Ovary (tissue), 9 donors: ENCODE results near the gene NOL11. TPM values are rescaled to one million over a fixed set of nuclear protein-coding genes. Genes with fewer than 3 reads are reported as not detected.

Experiments
- DNase-seq, 5 donors: peaks; one replicate each; pipeline ENCODE4 v3.0.0-alpha.2; 2019 to 2020
- H3K27ac ChIP-seq, 2 donors: fragments of 200-600 bp; one replicate each; pipeline versions ENCODE4 v1.5.1 to v1.8.0; 2019 to 2022
- H3K27me3 ChIP-seq: fragments of 200-600 bp; one replicate; pipeline ENCODE4 v1.8.0; 2022
- H3K36me3 ChIP-seq: fragments of 200-600 bp; sonication (generic); one replicate; pipeline ENCODE4 v1.5.1; 2019
- H3K4me1 ChIP-seq: one replicate; pipeline ENCODE4 v1.8.1; 2013; ENCODE audit warnings: mild to moderate bottlenecking, moderate library complexity; ENCODE audit not compliant: insufficient read depth
- H3K4me3 ChIP-seq: fragments of 200-600 bp; sonication (generic); one replicate; pipeline ENCODE4 v1.5.1; 2017
- H3K9me3 ChIP-seq, 2 donors: fragments of 200-600 bp in 1 of 2; sonication (generic) in 1 of 2; one replicate each; pipeline versions ENCODE4 v1.5.1 to v1.8.1; 2013 to 2019; ENCODE audit warnings: mild to moderate bottlenecking in 1 of 2, moderate library complexity in 1 of 2
- CTCF ChIP-seq, 3 donors: fragments of 450-650 bp in 2 of 3; fragments of 200-600 bp in 1 of 3; IDR thresholded peaks; one replicate each; pipeline versions ENCODE4 v1.5.1 to v1.8.0; 2016 to 2022; ENCODE audit warnings: antibody characterized with exemption in 3 of 3, mild to moderate bottlenecking in 1 of 3
- EP300 ChIP-seq: sonication (generic); formaldehyde crosslinking; IDR thresholded peaks from one replicate; pipeline ENCODE4 v1.6.1; 2017; ENCODE audit warnings: antibody characterized with exemption
- POLR2A ChIP-seq: fragments of 450-650 bp; IDR thresholded peaks from one replicate; pipeline ENCODE4 v1.6.1; 2017; ENCODE audit warnings: antibody characterized with exemption, mild to moderate bottlenecking, moderate library complexity
- WGBS, 3 donors: extraction: QIAGEN DNeasy Blood & Tissue Kit in 1 of 3; methylation state at CpG; one replicate each; pipeline versions ENCODE4 v1.1.5 to v1.1.7; 2013 to 2017; 5-methylcytosine and 5-hydroxymethylcytosine counted together
- intact Hi-C, 4 donors: fragments of 100-400 bp; cut with DNase I; formaldehyde crosslinking; loops; one replicate each; pipeline versions ENCODE4 v1.11.0 to v1.15.1; 2022 to 2023
- polyA plus RNA-seq, 2 donors: library from polyadenylated mRNA; stranded (reverse); fragments of 200-250 nt in 1 of 2; fragments of 350-450 nt in 1 of 2; fragmentation: Illumina TruSeq in 1 of 2; extraction: RNeasy Lipid Tissue Mini Kit (QIAGEN cat#74804) in 1 of 2; gene quantifications; one replicate each; pipeline ENCODE4 v1.2.3, GENCODE V29; 2013 to 2014
- total RNA-seq, 7 donors: library from RNA; depleted of rRNA in 2 of 7; stranded (reverse); fragments of >200 nt in 2 of 7; fragmentation: NEBNext Ultra II Directional in 3 of 7; extraction: Animal tissue kit (Norgen Biotek cat#: 25700) in 3 of 7; gene quantifications; one replicate each; pipeline versions ENCODE4 v1.1.0 to v1.2.4, GENCODE V29; 2016 to 2023
- donor health status: DM: no; HTN: no; CAD: no; lungs with moderate emphysema.
- donor health status: DM: no; HTN: no; CAD: no.
- donor health status: Bipolar disorder and iron deficiency.
- donor health status: DM: yes; HTN: yes; CAD: no.
- donor health status: DM: no; HTN: no; CAD: no.
- donor health status: DM: yes; HTN: yes; CAD: no.

NOL11 gene
- total and polyA plus RNA-seq, 9 donors = 21.0 to 56.3 (median 32.2) TPM

DNA sequence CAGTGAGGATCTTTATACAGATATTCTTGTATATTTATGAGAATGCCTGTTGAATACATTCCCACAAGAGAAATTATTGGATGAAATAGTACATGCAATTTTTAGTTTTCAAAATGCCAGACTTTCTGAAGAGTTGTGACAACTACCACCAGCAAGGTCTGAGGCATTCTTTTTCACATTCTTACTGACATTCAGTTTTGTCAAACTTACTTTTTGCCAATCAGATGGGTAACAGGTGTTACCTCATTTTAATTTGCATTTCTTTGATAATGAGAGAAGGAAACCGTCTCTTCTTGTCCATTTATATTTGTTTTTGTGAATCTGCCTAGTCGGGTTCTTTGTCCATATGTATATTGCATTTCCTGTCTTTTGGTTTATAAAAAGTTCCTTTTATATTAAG is 24.3 kb downstream of the NOL11 start:
- Histone ChIP-seq H3K36me3 (no peaks in the 10 kb centered on the region), H3K4me1 (no peaks in the 10 kb centered on the region), H3K4me3 (no peak overlapping the region), H3K9me3 (no peaks in the 10 kb centered on the region), H3K27me3 (no peaks in the 10 kb centered on the region), H3K27ac (no peak overlapping the region)
- 78 to 86% (median 81%) methylated on average over 2 of the region's 2 CpGs for WGBS, 3 donors
- intact Hi-C loops = no loop called here
- DNase-seq = no peak
- TF ChIP-seq POLR2A (no peak), EP300 (no peak), CTCF (IDR thresholded peaks at IDR 0.05) (no peak)

- no peaks in the 10 kb centered on the region for H3K4me1 ChIP-seq
- DNase-seq = no peak
- WGBS, 3 donors = 72 to 80% (median 78%) methylated on average over 14 of the region's 14 CpGs
- TF ChIP-seq CTCF (IDR thresholded peaks at IDR 0.05) = no peak
- TF ChIP-seq EP300 = no peak
- no peak for TF ChIP-seq POLR2A
- no peaks in the 10 kb centered on the region for H3K36me3 ChIP-seq
- no peaks in the 10 kb centered on the region for H3K9me3 ChIP-seq
- H3K27me3 ChIP-seq = no peaks in the 10 kb centered on the region
- H3K27ac ChIP-seq = no peak overlapping the region
- H3K4me3 ChIP-seq = no peak overlapping the region
- intact Hi-C loops = no loop called here
Measured at GRCh38 chr17:67746704-67747571, 29.2 kb downstream of the NOL11 start.

DNA sequence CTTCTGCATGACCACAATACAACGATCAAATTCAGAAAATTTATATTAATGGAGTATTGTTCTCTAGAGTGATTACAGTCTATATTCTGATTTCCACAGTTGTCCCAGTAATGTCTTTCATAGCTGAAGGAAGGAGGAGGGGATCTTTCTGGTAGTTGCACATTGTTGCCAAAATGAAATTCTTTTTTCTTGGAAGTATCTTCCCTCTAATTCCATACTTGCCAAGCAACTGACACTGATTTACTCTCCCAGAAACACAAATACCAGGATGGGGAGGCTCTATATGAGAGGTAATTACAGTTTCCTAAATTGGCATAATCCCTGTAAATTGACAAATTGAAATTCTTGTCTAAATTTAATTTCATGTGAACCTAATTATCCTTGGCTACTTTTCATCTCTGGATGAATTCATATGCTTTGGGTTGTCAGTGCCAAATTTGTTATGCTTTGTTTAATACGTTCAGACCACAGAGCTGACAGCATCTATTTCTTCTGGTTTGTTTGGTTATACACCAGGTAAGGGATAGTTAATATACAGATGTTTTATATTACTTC is 30.0 kb downstream of the NOL11 start:
- Histone ChIP-seq H3K4me3 (no peak overlapping the region), H3K36me3 (no peaks in the 10 kb centered on the region), H3K4me1 (no peaks in the 10 kb centered on the region), H3K9me3 (no peaks in the 10 kb centered on the region), H3K27ac (no peak overlapping the region), H3K27me3 (no peaks in the 10 kb centered on the region)
- TF ChIP-seq EP300 (no peak), CTCF (IDR thresholded peaks at IDR 0.05) (no peak), POLR2A (no peak)
- intact Hi-C loops = no loop called here
- 22 to 36% (median 23%) methylated on average over 2 of the region's 2 CpGs for WGBS, 3 donors
- no peak for DNase-seq

- intact Hi-C loops = no loop called here
- no peaks in the 10 kb centered on the region for H3K4me1 ChIP-seq
- no peak overlapping the region for H3K27ac ChIP-seq
- no peaks in the 10 kb centered on the region for H3K9me3 ChIP-seq
- no peaks in the 10 kb centered on the region for H3K36me3 ChIP-seq
- H3K27me3 ChIP-seq = no peaks in the 10 kb centered on the region
- whole genome bisulfite sequencing, 3 donors = 83 to 99% (median 86%) methylated on average over 4 of the region's 4 CpGs
- no peak for TF ChIP-seq EP300
- no peak for TF ChIP-seq CTCF (IDR thresholded peaks at IDR 0.05)
- no peak for TF ChIP-seq POLR2A
- no peak overlapping the region for H3K4me3 ChIP-seq
- DNase-seq = no peak
Measured at GRCh38 chr17:67750067-67750466, 32.3 kb downstream of the NOL11 start.
